DOHH2 (cell line): ENCODE results near the gene MICAL3.
"Not testable (repeated sequence)": the region's sequence is repeated elsewhere in the genome, so short reads cannot be mapped to it uniquely, and the experiment has no call there.

Source experiments
- CTCF ChIP-seq: fragments of 200-600 bp; sonication (generic); IDR thresholded peaks from one replicate; pipeline ENCODE4 v1.5.1; 2014; ENCODE audit warnings: antibody characterized with exemption, mild to moderate bottlenecking, low read depth, low read length; ENCODE audit not compliant: poor library complexity, severe bottlenecking
- EZH2phosphoT487 ChIP-seq: fragments of 200-600 bp; sonication (generic); IDR thresholded peaks from 2 replicates; pipeline ENCODE4 v1.6.1; 2017; ENCODE audit warnings: borderline replicate concordance, mild to moderate bottlenecking, antibody characterized with exemption, low read length, moderate library complexity, mixed read lengths

- not testable (repeated sequence) for TF ChIP-seq CTCF, EZH2phosphoT487
Observed at GRCh38 chr22:18051113-18051512, 26.8 kb upstream of the MICAL3 start.
